ENCODE results near the gene OR7A17. TPM values are rescaled to one million over a fixed set of nuclear protein-coding genes. Genes with fewer than 3 reads are reported as not detected.

Gene OR7A17
- total and polyA plus RNA-seq, 2 experiments from 2014 or later = not detected

DNA sequence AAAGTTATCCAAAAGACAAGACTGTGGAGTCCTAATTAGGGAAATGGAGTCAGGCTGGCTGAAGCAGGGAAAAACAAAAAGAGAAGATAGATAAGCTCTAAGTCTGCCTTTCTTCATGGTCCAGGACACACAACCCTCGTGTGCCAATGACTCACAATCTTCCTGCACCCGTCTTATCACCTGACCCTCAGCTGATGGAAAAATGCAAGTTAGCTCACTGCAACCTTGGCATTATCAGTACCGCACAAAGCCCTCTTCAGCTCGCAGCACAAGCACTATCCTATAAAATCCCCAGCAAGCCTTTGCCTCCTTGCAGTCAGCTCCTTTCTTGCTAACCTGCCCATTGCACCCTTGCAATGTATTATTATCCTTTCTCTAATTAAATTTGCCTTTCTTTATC is 55.2 kb downstream of the OR7A17 start:
- H3F3A ChIP-seq (replicated peaks; ENCODE audit: low read depth) = no peaks in the 10 kb centered on the region
- 0 out of 2 replicates have a peak, but pooled peaks cover 6% of the 10 kb centered on the region for H3K4me1 ChIP-seq (ENCODE audit: insufficient read depth)
- no peaks in the 10 kb centered on the region for H3K79me2 ChIP-seq (replicated peaks; ENCODE audit: insufficient read depth)
- no peaks in the 10 kb centered on the region for H4K20me1 ChIP-seq (replicated peaks; ENCODE audit: insufficient read depth)
- no peaks in the 10 kb centered on the region for H3K36me3 ChIP-seq (ENCODE audit: insufficient read depth)
- H3K9me2 ChIP-seq (ENCODE audit: insufficient read depth) = no peaks in the 10 kb centered on the region
- ATAC-seq (no peak), DNase-seq (ENCODE audit: low spot score) (no peak)
- Mint-ChIP-seq H3K9me3 (peaks cover 91% of the 10 kb centered on the region), H3K4me1 (no peaks in the 10 kb centered on the region; the same call in 2 of the 3 replicates), H3K27me3 (ENCODE audit: insufficient read depth, low read depth, poor library complexity) (peaks cover 6% of the 10 kb centered on the region), H3K4me3 (no peak overlapping the region), H3K27ac (no peak overlapping the region), H3K36me3 (ENCODE audit: low read depth) (peaks cover 14% of the 10 kb centered on the region; the same call in 2 of the 3 replicates)
- no peaks in the 10 kb centered on the region for H3K27me3 ChIP-seq (ENCODE audit: insufficient read depth)
- TF ChIP-seq CREB1 (CRISPR knock-in tag; IDR thresholded peaks at IDR 0.05; ENCODE audit: low read depth) (no peak), NANOG (IDR thresholded peaks at IDR 0.05; ENCODE audit: borderline replicate concordance) (no peak), ZNF114 (CRISPR knock-in tag; IDR thresholded peaks at IDR 0.05) (no peak), STAT1 (IDR thresholded peaks at IDR 0.05; ENCODE audit: unreplicated experiment) (no peak), ZNF331 (CRISPR knock-in tag; IDR thresholded peaks at IDR 0.05; ENCODE audit: low read depth) (no peak), JUNB (IDR thresholded peaks at IDR 0.05; ENCODE audit: unreplicated experiment) (no peak), EZH2phosphoT487 (IDR thresholded peaks at IDR 0.05; ENCODE audit: unreplicated experiment) (no peak), EZH2 (IDR thresholded peaks at IDR 0.05; ENCODE audit: low read depth, unreplicated experiment) (no peak), POLR2AphosphoS5 (IDR thresholded peaks at IDR 0.05; ENCODE audit: low read depth) (no peak)
- TF ChIP-seq, protein P1, sequence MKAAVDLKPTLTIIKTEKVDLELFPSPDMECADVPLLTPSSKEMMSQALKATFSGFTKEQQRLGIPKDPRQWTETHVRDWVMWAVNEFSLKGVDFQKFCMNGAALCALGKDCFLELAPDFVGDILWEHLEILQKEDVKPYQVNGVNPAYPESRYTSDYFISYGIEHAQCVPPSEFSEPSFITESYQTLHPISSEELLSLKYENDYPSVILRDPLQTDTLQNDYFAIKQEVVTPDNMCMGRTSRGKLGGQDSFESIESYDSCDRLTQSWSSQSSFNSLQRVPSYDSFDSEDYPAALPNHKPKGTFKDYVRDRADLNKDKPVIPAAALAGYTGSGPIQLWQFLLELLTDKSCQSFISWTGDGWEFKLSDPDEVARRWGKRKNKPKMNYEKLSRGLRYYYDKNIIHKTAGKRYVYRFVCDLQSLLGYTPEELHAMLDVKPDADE (IDR thresholded peaks at IDR 0.05) = no peak
- TF ChIP-seq, protein P2, sequence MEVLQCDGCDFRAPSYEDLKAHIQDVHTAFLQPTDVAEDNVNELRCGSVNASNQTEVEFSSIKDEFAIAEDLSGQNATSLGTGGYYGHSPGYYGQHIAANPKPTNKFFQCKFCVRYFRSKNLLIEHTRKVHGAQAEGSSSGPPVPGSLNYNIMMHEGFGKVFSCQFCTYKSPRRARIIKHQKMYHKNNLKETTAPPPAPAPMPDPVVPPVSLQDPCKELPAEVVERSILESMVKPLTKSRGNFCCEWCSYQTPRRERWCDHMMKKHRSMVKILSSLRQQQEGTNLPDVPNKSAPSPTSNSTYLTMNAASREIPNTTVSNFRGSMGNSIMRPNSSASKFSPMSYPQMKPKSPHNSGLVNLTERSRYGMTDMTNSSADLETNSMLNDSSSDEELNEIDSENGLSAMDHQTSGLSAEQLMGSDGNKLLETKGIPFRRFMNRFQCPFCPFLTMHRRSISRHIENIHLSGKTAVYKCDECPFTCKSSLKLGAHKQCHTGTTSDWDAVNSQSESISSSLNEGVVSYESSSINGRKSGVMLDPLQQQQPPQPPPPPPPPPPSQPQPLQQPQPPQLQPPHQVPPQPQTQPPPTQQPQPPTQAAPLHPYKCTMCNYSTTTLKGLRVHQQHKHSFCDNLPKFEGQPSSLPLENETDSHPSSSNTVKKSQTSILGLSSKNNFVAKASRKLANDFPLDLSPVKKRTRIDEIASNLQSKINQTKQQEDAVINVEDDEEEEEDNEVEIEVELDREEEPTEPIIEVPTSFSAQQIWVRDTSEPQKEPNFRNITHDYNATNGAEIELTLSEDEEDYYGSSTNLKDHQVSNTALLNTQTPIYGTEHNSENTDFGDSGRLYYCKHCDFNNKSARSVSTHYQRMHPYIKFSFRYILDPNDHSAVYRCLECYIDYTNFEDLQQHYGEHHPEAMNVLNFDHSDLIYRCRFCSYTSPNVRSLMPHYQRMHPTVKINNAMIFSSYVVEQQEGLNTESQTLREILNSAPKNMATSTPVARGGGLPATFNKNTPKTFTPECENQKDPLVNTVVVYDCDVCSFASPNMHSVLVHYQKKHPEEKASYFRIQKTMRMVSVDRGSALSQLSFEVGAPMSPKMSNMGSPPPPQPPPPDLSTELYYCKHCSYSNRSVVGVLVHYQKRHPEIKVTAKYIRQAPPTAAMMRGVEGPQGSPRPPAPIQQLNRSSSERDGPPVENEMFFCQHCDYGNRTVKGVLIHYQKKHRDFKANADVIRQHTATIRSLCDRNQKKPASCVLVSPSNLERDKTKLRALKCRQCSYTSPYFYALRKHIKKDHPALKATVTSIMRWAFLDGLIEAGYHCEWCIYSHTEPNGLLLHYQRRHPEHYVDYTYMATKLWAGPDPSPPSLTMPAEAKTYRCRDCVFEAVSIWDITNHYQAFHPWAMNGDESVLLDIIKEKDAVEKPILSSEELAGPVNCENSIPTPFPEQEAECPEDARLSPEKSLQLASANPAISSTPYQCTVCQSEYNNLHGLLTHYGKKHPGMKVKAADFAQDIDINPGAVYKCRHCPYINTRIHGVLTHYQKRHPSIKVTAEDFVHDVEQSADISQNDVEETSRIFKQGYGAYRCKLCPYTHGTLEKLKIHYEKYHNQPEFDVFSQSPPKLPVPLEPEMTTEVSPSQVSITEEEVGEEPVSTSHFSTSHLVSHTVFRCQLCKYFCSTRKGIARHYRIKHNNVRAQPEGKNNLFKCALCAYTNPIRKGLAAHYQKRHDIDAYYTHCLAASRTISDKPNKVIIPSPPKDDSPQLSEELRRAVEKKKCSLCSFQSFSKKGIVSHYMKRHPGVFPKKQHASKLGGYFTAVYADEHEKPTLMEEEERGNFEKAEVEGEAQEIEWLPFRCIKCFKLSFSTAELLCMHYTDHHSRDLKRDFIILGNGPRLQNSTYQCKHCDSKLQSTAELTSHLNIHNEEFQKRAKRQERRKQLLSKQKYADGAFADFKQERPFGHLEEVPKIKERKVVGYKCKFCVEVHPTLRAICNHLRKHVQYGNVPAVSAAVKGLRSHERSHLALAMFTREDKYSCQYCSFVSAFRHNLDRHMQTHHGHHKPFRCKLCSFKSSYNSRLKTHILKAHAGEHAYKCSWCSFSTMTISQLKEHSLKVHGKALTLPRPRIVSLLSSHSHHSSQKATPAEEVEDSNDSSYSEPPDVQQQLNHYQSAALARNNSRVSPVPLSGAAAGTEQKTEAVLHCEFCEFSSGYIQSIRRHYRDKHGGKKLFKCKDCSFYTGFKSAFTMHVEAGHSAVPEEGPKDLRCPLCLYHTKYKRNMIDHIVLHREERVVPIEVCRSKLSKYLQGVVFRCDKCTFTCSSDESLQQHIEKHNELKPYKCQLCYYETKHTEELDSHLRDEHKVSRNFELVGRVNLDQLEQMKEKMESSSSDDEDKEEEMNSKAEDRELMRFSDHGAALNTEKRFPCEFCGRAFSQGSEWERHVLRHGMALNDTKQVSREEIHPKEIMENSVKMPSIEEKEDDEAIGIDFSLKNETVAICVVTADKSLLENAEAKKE (CRISPR knock-in tag; IDR thresholded peaks at IDR 0.05) = no peak
- TF ChIP-seq, protein P3, sequence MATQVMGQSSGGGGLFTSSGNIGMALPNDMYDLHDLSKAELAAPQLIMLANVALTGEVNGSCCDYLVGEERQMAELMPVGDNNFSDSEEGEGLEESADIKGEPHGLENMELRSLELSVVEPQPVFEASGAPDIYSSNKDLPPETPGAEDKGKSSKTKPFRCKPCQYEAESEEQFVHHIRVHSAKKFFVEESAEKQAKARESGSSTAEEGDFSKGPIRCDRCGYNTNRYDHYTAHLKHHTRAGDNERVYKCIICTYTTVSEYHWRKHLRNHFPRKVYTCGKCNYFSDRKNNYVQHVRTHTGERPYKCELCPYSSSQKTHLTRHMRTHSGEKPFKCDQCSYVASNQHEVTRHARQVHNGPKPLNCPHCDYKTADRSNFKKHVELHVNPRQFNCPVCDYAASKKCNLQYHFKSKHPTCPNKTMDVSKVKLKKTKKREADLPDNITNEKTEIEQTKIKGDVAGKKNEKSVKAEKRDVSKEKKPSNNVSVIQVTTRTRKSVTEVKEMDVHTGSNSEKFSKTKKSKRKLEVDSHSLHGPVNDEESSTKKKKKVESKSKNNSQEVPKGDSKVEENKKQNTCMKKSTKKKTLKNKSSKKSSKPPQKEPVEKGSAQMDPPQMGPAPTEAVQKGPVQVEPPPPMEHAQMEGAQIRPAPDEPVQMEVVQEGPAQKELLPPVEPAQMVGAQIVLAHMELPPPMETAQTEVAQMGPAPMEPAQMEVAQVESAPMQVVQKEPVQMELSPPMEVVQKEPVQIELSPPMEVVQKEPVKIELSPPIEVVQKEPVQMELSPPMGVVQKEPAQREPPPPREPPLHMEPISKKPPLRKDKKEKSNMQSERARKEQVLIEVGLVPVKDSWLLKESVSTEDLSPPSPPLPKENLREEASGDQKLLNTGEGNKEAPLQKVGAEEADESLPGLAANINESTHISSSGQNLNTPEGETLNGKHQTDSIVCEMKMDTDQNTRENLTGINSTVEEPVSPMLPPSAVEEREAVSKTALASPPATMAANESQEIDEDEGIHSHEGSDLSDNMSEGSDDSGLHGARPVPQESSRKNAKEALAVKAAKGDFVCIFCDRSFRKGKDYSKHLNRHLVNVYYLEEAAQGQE (IDR thresholded peaks at IDR 0.05; ENCODE audit: unreplicated experiment) = no peak
- TF ChIP-seq, protein P4, sequence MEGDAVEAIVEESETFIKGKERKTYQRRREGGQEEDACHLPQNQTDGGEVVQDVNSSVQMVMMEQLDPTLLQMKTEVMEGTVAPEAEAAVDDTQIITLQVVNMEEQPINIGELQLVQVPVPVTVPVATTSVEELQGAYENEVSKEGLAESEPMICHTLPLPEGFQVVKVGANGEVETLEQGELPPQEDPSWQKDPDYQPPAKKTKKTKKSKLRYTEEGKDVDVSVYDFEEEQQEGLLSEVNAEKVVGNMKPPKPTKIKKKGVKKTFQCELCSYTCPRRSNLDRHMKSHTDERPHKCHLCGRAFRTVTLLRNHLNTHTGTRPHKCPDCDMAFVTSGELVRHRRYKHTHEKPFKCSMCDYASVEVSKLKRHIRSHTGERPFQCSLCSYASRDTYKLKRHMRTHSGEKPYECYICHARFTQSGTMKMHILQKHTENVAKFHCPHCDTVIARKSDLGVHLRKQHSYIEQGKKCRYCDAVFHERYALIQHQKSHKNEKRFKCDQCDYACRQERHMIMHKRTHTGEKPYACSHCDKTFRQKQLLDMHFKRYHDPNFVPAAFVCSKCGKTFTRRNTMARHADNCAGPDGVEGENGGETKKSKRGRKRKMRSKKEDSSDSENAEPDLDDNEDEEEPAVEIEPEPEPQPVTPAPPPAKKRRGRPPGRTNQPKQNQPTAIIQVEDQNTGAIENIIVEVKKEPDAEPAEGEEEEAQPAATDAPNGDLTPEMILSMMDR (conservative IDR thresholded peaks at IDR 0.05; ENCODE audit: low read depth in 2 of 2) = no peak
- H2AFZ ChIP-seq = no peak overlapping the region
- no peak overlapping the region for H3K4me2 ChIP-seq
- H3K27ac ChIP-seq (ENCODE audit: low read depth) = no peak overlapping the region
- no peak overlapping the region for H3K4me3 ChIP-seq
